Posterior cingulate gyrus (tissue), 11 donors: ENCODE measurements around the gene FAM234B.
"Not testable (repeated sequence)": the region's sequence is repeated elsewhere in the genome, so short reads cannot be mapped to it uniquely, and the experiment has no call there.

Experiments used
- DNase-seq, 10 donors: peaks; one replicate each; pipeline versions ENCODE4 v3.0.0 to v3.0.0-alpha.2; 2020 to 2021; ENCODE audit warnings: mixed read lengths in 3 of 10
- intact Hi-C: fragments of 100-400 bp; cut with DNase I; formaldehyde crosslinking; loops from one replicate; pipeline ENCODE4 v1.15.1; 2023

Gene FAM234B

GRCh38 chr12:13011098-13011497 is 33.1 kb upstream of the FAM234B start:
- DNase-seq: no peak
- intact Hi-C loops: no loop called here

- intact Hi-C loops: no loop called here
- DNase-seq: no peak
Measured at GRCh38 chr12:13022851-13023271, 21.3 kb upstream of the FAM234B start.

GRCh38 chr12:13023811-13024530 is 20.2 kb upstream of the FAM234B start:
- intact Hi-C loops: no loop called here
- DNase-seq: no peak

GRCh38 chr12:13024531-13024916 is 19.7 kb upstream of the FAM234B start:
- intact Hi-C loops: no loop called here
- DNase-seq: no peak

- intact Hi-C loops: no loop called here
- DNase-seq: no peak
Measured at GRCh38 chr12:13026286-13026685, 17.9 kb upstream of the FAM234B start.

GRCh38 chr12:13027032-13027431 is 17.1 kb upstream of the FAM234B start:
- DNase-seq: no peak
- intact Hi-C loops: no loop called here

- DNase-seq: no peak
- intact Hi-C loops: no loop called here
Measured at GRCh38 chr12:13027508-13027907, 16.7 kb upstream of the FAM234B start.

- intact Hi-C loops: no loop called here
- no peak for DNase-seq
Measured at GRCh38 chr12:13028825-13029570, 15.2 kb upstream of the FAM234B start.

- no peak for DNase-seq
- intact Hi-C loops: no loop called here
Measured at GRCh38 chr12:13030541-13031291, 13.5 kb upstream of the FAM234B start.

- DNase-seq: no peak
- intact Hi-C loops: no loop called here
Measured at GRCh38 chr12:13032164-13032563, 12.0 kb upstream of the FAM234B start.

- no peak for DNase-seq
- intact Hi-C loops: no loop called here
Measured at GRCh38 chr12:13033476-13033875, 10.7 kb upstream of the FAM234B start.

- intact Hi-C loops, DNase-seq: not testable (repeated sequence)
Measured at GRCh38 chr12:13035335-13035734, 8.8 kb upstream of the FAM234B start.

- no peak for DNase-seq
Measured at GRCh38 chr12:13036881-13037280, 7.3 kb upstream of the FAM234B start.

GRCh38 chr12:13038491-13039161 is 5.6 kb upstream of the FAM234B start:
- DNase-seq: no peak
- intact Hi-C loops: no loop called here

More at GRCh38 chr12:13036881-13037280, 7.3 kb upstream of the FAM234B start:
- intact Hi-C loops: no loop called here

- intact Hi-C loops: no loop called here
- no peak for DNase-seq
Measured at GRCh38 chr12:13039328-13039956, 4.7 kb upstream of the FAM234B start.

GRCh38 chr12:13041224-13041623 is 3.0 kb upstream of the FAM234B start:
- intact Hi-C loops: loop anchor here (5.0 kb wide), 1 partner anchor 39 kb away; the partner anchor contains the start of gene HEBP1

GRCh38 chr12:13042666-13043230 is 1.4 kb upstream of the FAM234B start:
- DNase-seq: no peak
- intact Hi-C loops: loop anchor here (5.0 kb wide), 1 partner anchor 40 kb away; the partner anchor contains the start of gene HEBP1

More at GRCh38 chr12:13041224-13041623, 3.0 kb upstream of the FAM234B start:
- no peak for DNase-seq

- intact Hi-C loops: loop anchor here (5.0 kb wide), 1 partner anchor 43 kb away; the partner anchor contains the start of gene HEBP1
- no peak for DNase-seq
Measured at GRCh38 chr12:13044906-13045299, 722 bp downstream of the FAM234B start.

GRCh38 chr12:13045816-13046215 is 1.6 kb downstream of the FAM234B start:
- intact Hi-C loops: no loop called here
- DNase-seq: no peak

- intact Hi-C loops: no loop called here
- no peak for DNase-seq
Measured at GRCh38 chr12:13046964-13047363, 2.8 kb downstream of the FAM234B start.
